ENCODE measurements around the gene SP7.
"Not testable (repeated sequence)": the region's sequence is repeated elsewhere in the genome, so short reads cannot be mapped to it uniquely, and the experiment has no call there.

SP7 gene

GRCh38 chr12:53336181-53336681 lies at the start of gene SP7:
TSS of gene SP7 (minus strand) at chr12:53336354. CDS start at chr12:53335646, 708 bp downstream.
- DNase-seq, result no peak

- DNase-seq, result no peak
Observed at GRCh38 chr12:53383258-53383657, 47.1 kb upstream of the SP7 start.

GRCh38 chr12:53381731-53382630 lies 45.8 kb upstream of the SP7 start:
- DNase-seq, result no peak

GRCh38 chr12:53380794-53381730 lies 44.9 kb upstream of the SP7 start:
- no peak for DNase-seq

- peak; percentile 83 for DNase-seq
Observed at GRCh38 chr12:53380104-53380793, 44.1 kb upstream of the SP7 start, which contains the start of gene SP1. TSS of gene SP1 (plus strand) at chr12:53380176. CDS start at chr12:53380292, 116 bp downstream.

- peak; percentile 100 for DNase-seq
Observed at GRCh38 chr12:53379389-53380103, 43.4 kb upstream of the SP7 start.

GRCh38 chr12:53378724-53379388 lies 42.7 kb upstream of the SP7 start:
- DNase-seq, result peak; percentile 15

- DNase-seq, result no peak
Observed at GRCh38 chr12:53378222-53378621, 42.1 kb upstream of the SP7 start.

- DNase-seq, result no peak
Observed at GRCh38 chr12:53376747-53377146, 40.6 kb upstream of the SP7 start.

GRCh38 chr12:53374277-53374676 lies 38.1 kb upstream of the SP7 start:
- DNase-seq, result not testable (repeated sequence)

GRCh38 chr12:53373554-53374133 lies 37.5 kb upstream of the SP7 start:
- not testable (repeated sequence) for DNase-seq

GRCh38 chr12:53365245-53365904 lies 29.2 kb upstream of the SP7 start:
- no peak for DNase-seq

- DNase-seq, result not testable (repeated sequence)
Observed at GRCh38 chr12:53361638-53362037, 25.5 kb upstream of the SP7 start.

- no peak for DNase-seq
Observed at GRCh38 chr12:53358836-53359419, 22.8 kb upstream of the SP7 start.

GRCh38 chr12:53355121-53355520 lies 19.0 kb upstream of the SP7 start:
- no peak for DNase-seq

- DNase-seq, result no peak
Observed at GRCh38 chr12:53353257-53353655, 17.1 kb upstream of the SP7 start.

- DNase-seq, result peak; percentile 77
Observed at GRCh38 chr12:53352331-53353256, 16.4 kb upstream of the SP7 start.

GRCh38 chr12:53347905-53348304 lies 11.8 kb upstream of the SP7 start:
- no peak for DNase-seq

GRCh38 chr12:53346491-53346890 lies 10.3 kb upstream of the SP7 start:
- DNase-seq, result no peak

All from NCI-H2171 treated with DMSO at 0.1 percent for 48 hours (cell line).